Heart left ventricle (tissue), 13 donors: ENCODE measurements around the gene FYTTD1.

Source experiments
- POLR2A ChIP-seq, 2 donors: fragments of 450-650 bp; IDR thresholded peaks; one replicate each; pipeline ENCODE4 v1.6.1; 2017; ENCODE audit warnings: antibody characterized with exemption in 2 of 2, mild to moderate bottlenecking in 2 of 2, moderate library complexity in 2 of 2
- TF ChIP-seq, protein P1 (sequence below), 12 donors: fragments of 200-600 bp; sonication (generic) in 4 of 12; IDR thresholded peaks; one replicate each; pipeline versions ENCODE4 v1.5.0 to v1.8.0; 2018 to 2022; ENCODE audit warnings: antibody characterized with exemption in 12 of 12, mild to moderate bottlenecking in 5 of 12
- donor health status: ischemic (EF 13 %, LVEDD 7.1; RV severe dilation, severe dysfunction).
- donor health status: DM: no; HTN: yes; CAD: no.
- donor health status: DM: no; HTN: no; CAD: no.
- donor health status: ischemic (EF 25% LVEDD 6.9; RV normal size, moderate dysfunction).
- donor health status: ischemic (EF 25% LVEDD 5.7; RV mildly dilated, moderate dysfunction).
- donor health status: ischemic (EF 35%, LVEDD 5.7; RV mildly dilated, moderate dysfunction).
- donor health status: nonischemic (EF 11% LVEDD 7.7; RV severe dilation, severe dysfunction).
- donor health status: DM: yes; HTN: yes; CAD: no.
- donor health status: PGD.
- donor health status: ischemic (EF 29% LVEDD 5.4; RV normal size, mild dysfunction).
- donor health status: nonischemic (EF 23%, LVEDD 6.1; RV moderate dilation, normal function).

- TF ChIP-seq, protein P1, sequence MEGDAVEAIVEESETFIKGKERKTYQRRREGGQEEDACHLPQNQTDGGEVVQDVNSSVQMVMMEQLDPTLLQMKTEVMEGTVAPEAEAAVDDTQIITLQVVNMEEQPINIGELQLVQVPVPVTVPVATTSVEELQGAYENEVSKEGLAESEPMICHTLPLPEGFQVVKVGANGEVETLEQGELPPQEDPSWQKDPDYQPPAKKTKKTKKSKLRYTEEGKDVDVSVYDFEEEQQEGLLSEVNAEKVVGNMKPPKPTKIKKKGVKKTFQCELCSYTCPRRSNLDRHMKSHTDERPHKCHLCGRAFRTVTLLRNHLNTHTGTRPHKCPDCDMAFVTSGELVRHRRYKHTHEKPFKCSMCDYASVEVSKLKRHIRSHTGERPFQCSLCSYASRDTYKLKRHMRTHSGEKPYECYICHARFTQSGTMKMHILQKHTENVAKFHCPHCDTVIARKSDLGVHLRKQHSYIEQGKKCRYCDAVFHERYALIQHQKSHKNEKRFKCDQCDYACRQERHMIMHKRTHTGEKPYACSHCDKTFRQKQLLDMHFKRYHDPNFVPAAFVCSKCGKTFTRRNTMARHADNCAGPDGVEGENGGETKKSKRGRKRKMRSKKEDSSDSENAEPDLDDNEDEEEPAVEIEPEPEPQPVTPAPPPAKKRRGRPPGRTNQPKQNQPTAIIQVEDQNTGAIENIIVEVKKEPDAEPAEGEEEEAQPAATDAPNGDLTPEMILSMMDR (IDR thresholded peaks at IDR 0.05): peak in 3 of 12 donors; percentile 13 to 29 (median 18)
- no peak for TF ChIP-seq POLR2A (IDR thresholded peaks at IDR 0.05)
Observed at GRCh38 chr3:197753263-197753662, 3.6 kb downstream of the FYTTD1 start.
